GM18909 (cell line): ENCODE measurements around the gene ASGR1.

Experiments
- ATAC-seq: cut with Tn5 transposase; IDR thresholded peaks from one replicate; pipeline ENCODE4 v1.9.1; 2021; ENCODE audit warnings: mild to moderate bottlenecking; ENCODE audit not compliant: unreplicated experiment, poor library complexity

The ASGR1 gene

DNA sequence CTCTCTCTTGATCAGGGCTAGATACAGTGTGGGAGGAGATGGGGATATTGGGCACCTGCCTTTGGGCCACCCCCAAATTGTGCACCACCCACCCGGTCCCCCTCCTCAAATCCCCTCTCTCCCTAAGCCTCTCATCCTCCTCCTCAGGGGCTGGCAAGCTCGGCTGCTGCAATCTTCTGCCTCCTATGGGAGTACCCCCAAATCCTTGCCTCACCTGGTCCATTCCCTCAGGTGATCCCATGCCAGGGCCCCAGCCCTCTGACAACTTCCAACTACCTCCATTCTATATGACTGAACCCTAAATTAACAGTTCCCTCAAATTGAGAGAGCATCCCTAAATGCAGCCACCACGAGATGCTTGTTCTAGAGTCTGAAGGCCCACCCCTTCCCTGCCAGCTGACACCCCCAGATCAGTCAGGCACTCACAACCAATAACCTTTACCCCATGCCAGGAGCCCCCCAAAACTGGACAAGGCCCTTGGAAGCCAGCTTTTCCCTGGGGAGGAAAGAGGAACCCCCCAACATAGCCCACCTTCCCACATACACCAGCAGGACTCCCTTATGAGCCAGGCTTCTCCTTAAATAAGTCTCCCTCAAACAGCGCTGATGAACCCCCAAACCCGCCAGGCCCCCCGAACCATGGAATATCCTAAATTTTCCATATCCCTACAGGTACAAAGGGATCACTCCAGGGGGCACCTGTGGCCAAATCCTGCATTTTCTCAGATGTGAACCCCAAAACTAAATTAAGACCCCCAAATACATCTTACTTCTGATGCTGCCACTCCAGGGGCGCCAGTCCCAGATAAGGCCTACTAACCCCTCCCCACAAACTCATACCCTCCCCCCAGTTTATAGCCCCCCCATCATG is 37.3 kb upstream of the ASGR1 start:
- no peak for ATAC-seq

DNA sequence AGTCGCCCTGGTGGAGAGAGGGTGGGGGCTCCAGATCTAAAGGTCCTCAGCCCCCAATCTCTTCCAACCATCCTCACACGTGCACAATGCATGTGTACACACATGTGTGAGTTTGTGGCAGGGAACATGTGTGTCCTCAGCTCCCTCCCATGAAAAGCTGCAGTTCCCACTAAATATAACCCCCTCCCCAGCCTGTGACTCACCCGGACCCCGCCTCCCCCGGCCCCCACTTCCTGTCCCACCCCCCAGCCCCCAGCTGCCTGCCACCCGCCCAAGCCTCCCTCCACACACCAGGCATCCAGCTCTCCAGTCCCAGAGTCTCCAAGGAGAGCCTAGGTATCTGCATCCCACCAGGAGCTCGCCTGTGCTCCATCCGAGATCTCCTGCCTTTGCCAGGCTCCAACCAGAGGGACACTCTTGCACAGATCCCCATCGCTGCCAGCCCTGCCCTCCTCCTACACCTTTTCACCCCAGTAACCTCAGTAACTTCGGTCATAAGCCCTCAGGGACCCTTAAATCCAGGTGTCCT is 36.5 kb upstream of the ASGR1 start:
- ATAC-seq: no peak

DNA sequence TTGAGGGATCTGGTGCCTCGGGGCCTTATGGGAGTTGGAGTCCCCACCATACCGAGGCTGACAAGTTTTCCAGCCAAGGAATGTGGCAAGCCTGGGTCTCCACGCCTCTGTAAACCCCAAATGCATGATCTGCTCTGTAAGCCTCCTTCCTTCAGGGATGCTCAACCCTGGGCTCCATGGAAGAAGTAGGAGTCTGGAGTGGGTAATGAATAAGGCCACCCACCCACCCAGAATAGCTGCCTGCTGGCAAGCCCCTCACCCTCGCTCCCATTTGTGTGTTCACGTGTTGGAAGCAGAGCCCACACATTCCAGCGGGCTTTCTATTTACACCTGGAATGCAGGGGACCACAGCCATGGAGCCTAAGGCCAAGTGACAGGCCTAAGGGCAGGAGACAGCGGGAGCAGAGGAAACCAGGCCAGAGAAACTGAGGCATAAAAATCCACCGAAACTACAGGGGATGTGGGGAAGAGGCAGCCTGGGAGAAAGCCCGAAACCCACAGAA is 36.0 kb upstream of the ASGR1 start:
- no peak for ATAC-seq

DNA sequence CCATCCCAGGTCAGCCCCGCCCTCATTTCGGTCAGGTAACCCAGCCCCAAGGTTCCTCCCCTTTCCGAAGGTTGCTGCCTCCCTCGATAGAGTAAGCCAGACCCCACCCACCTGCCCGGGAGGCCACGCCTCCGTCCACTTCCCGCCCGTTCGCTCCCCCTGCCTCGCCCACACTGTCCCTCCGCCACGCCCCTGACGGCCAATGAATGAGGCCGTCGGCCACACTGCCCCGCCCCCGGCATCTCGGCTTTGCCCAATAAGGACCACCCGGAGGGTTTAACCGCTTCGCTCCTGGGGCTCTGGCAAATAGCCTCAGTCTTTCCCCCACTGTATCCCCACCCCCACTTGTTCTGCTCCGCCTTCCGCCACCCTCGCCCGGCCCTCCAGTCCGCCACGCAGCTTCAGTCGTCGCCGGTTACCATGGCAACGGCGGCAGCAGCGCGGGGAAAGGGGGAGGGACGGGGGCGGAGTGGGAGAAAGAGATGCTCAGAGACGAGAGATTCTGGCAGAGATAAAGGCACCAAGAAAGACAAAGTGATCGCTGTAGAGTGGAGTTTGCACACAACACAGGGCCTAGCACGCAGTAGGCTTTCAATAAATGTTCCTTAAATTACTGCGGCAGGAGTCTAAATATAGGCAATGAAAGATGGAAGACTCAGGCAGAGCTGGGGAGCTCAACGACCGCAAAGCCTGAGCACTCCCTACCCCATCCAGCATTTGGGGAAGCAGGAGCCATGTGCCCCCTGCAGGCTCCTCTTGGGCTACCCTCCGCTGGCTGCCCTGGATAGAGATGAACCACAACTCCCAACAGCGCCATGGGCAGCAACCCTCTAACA is 35.3 kb upstream of the ASGR1 start:
- peak; percentile 75 for ATAC-seq

DNA sequence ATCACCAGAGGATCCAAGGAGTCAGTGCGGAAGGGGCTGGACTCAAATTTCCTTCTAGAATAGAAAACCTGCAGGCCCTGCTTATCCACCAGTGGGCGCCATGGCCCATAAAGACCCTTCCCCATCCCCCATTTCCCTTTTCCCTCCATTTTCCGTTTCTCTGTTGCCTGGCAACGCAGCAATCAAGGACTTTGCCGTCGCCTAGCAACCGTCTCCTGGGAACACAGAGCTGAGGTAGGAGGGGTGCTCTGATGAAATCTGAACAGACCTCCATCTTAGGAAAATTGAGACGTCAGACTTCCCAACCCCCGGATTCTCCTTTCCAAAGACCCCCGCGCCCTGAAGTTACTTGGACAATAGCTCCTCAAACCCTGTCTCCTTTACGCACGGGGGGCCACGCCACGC is 34.7 kb upstream of the ASGR1 start:
- ATAC-seq: no peak

DNA sequence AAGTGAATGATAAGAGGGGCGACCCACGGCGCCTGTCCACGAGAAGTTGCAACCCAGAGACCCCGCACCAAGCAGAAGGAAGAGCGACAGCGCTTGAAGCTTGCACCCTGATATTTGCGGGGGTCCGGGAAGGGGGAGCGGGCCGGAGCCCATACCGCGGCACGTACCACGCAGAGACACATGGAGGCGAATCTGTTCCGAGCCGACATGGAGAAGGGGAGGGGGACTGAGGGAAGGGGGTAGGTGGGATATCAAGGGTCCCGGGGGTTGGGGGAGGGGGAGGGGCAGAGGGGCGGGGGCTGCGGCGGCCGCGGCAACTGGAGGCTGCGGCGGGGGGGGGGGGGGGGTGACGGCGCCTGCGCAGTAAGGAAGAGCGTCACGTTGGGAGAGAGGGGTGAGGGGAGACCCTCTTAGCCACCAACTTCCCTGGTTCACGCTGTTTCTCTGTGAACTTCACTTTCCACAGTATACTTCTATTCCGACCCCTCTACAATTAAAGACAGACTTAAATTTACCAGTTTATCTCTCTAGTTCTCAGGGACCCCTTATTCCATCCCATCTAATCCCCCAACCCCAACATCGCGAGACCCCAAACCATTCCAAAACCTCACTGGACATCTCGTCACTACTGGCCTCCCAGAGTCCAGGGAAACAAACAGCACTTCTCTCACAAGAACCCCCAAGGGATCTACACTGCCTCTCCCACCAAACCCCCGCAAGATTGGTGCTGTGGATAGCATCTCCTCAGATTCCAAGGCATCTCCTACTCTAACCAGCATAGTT is 32.5 kb upstream of the ASGR1 start:
- no peak for ATAC-seq

DNA sequence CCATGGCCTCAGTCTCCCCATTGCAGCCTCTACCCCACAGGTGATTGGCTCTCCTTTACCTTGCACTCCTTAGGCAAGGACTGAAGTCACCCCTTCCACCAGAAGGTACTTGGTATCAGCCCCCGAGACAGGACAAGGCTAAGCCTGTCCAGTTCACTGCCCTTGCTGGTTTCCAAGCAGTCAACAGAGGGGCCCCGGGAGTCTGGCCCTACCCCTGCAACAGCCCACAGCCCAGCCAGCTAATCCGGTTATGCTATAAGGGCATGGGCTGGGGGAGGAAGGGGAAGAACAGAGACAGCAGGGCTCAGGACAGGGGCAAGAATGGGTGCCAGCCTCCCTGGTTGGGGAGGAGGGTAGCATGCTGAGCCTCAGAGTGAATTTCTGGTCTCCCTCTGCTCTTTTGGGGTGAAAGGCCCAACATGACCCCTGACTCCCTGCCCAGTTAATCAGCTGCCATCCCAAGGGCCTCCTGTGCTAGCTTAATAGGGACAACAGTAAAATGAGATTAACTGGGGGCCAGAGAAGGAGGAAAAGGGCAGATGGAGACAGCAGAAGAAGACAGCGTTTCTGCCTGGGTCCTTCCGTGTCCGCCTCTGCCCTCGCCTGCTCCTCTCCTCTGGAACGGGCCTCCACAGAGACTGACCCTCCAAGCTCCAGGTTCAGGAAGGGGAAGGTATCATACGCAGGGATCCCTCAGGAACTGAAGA is 29.7 kb upstream of the ASGR1 start:
- no peak for ATAC-seq

DNA sequence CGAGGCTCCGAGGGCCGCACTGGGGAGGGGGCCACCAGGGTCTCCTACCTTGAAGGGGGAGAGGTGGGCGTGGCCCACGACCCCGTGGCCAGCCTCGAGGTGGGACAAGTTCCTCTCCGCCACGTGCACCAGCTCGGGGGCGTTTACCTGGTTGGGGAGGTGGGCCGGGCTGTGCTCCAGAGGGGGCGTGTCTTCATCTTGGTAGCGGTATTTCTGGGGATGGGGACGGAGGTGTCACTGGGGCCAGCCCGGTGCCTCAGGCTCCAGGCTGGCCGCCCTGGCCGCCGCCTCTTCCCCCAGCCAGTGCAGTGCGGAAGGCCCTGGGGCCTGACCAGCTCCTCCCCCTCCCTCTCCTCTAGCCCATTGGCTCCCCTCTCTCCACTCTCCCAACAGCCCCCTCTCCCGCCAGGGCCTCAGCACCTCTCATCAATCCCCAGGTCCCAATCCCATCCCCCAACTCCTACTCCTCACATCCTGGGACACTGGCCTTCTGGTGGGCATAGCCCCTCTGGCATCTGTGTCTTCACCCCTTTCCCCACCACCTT is 28.9 kb upstream of the ASGR1 start:
- no peak for ATAC-seq

DNA sequence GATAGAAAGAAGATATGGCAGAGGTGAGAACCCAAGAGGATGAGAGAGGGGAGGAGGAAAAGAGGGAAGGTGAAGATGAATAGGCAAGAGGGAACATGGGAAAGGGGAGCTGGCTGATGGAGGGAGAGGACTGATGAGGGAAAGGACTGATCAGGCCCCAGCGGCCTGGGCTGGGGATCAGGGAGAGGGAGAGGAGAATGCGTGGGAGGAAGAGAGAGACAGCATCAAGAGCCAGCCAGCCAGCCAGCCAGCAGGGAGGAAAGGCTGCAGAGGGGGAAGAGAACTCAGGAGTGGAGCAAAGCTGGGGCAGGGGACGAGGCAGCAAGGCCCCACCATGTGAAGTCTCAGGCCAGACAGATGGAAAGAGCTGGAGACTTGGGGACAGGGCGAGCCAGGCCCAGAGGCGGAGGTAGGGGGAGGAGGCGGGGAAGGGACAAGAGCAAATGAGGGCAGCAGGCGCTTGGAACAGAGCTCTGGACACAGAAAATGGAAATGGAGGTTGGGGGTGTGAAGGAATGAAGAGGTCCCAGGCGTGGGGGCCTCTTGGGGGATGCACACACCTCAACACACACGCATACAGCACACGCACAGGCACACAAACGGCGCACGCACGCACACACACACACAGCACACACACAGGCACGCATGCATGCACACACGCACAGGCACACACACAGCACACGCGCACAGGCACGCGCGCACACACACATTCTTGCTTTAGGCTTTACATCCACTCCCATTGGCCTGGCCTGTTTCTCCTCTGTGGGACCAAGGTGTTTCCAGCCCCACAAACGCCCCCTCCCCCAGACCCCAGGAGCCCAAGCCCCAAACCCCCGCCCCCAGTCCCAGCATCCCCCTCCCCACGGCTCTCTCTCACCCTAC is 28.2 kb upstream of the ASGR1 start:
- no peak for ATAC-seq

DNA sequence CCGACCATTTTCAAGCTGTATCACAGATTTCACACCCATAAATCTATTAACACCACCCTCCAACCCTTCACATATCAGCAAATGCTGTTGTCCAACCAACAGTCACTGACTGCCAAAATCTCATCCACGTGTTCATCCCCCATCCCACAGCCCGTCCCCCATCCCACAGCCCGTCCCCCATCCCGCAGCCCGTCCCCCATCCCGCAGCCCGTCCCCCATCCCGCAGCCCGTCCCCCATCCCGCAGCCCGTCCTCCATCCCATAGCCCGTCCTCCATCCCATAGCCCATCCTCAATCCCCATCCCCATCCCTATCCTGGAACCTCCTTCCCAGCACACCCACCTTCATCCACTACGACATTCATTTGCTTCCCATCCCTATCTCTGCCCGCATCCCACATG is 26.4 kb upstream of the ASGR1 start:
- no peak for ATAC-seq

DNA sequence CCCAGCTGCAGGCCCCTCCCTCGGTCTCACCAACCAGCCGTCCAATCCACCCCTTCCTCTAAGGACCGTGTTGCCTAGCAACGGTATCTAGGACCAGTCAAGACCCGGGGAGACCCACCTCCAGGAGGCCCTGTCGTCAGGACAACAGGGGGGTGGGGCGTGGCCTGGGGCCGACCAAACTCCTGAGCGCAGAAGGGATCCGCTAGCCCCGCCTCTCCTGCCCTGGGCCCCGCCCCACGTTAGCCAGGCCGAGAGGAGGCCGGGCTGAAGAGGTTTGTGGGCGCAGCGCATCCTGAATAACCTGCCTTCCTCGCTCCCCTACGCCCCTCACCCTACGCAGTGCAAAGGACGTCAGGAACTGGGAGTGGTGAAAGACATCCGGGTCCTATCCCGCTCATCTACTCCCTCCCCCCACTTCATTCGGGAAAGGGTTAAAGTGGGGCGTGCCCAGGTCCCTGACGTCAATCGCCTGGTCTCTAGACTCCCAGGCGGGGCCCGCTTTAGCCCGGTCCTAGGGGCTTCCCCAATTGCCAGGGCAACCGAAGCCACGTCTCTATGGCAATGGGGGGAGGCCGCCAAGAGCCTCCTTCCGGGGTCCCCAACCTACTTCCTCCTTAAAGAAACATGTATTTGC is 25.8 kb upstream of the ASGR1 start:
- peak; percentile 86 for ATAC-seq

DNA sequence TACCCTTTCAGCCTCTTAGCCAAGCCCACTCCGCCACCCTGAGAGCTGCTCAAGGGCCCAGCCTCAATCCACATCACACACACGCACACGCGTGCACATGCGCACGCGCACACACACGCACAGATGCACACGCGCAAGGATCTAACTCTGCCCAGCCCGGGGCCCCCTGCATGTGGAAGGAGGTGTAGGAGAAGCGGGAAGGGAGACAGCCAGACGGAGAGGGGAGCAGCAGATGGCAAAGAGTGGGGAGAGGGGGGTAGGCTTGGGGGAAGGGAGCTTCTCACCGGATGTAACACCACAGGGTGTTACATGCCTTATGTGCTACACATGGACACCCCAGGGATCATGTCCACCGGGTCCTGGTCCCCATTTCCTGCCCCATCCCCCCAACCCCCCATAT is 25.2 kb upstream of the ASGR1 start:
- ATAC-seq: no peak

DNA sequence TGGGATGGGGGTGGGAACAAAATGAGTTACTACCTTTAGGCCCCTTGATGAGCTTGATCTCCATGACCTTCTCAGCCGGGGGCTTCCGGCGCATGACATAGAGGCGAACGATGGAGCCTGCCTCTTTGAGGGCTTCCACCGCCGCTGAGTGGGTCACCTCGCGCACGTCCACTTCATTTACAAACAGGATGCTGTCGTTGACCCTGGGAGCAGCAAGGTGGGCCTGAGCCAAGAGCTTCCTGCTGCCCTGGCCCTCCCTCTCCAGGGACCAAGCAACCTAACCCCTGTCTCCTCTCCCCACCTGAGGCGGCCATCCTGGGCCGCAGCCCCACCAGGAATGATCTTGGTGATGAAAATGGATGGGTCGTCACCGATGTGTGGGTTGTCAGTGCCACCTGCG is 24.2 kb upstream of the ASGR1 start:
- ATAC-seq: no peak

DNA sequence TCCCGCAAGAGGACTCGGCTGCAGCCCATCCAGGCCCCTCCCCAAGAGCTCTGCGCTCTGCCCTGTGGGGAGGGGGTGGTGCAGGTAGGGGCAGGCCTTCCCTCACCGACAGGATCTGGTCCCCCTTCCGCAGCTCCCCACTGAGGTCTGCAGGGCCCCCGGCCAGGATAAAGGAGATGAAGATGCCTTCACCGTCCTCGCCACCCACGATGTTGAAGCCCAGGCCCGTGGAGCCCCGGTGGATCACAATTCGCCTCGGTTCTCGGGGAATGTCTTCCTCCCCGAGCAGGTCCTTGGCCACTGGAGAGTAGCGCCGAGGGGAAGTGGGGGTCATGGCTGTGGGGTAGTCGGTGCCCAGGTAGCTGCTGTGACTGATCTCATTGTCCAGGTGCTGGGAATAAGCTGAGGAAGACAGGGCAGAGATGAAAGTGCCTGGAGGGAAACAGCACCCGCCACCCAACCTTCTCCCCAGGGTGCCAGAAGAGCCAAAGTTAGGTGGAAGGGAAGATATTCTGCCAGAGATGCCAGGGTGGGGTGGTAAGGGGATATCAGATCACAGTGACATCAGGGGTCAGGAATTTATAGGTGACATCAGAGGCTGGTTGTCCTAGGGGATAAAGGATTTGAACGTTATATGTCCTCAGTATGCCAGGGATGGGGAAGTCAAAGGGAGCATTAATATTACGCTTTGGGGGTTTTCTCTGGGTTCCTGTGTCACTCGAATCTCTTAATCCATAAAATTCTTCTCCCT is 17.7 kb upstream of the ASGR1 start:
- ATAC-seq: no peak

DNA sequence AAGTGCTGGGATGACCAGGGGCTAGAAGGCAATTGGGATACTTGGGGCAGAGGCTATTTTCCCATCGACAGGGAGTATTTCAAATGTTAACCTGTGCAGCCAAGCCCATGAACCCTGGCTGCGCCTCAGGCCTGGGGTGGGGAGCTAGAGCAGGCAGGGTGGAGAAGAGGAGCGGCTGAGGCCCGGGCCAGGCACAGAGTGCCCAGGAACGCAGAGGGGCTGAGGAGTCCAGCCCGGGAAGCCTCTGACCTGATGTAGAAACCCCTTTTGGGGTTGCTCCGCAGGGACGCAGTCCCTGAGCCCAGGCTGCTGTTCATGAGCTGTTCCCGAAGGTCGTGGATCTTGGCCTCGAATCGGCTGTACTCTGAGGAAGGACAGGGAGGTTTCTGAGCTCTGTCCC is 16.8 kb upstream of the ASGR1 start:
- ATAC-seq: no peak

DNA sequence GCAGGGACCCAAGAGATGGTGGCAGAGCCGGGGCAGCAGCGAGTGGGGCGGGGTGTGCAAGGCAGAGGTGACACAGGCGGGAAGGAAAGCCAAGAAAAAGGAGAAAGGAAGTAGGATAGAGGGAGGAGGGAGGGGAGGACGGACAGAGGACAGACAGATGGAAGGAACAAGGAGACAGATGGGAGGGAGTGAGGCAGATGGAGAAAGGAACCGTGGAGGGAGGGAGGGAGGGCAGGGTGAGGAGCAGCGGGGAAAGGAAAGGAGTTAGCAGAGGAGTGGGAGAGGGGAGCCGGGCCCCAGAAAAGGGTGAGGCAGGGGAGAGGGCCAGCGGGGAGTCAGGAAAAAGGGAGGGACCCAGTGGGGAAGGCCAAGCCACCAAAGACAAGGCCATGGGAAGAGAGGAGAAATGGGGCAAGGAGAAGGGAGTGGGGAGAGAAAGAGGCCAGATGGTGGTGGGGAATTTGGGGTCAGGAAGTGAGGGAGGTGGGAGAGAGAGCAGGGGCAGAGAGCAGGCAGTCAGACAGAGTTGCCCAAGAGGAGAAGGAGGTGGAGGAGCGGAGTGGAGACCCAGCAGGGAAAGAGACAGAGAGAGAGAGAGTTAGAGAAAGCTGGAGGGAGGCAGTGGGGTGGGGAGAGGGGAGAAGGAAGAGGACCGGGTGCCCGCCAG is 13.2 kb upstream of the ASGR1 start:
- ATAC-seq: no peak
